Mucosa of descending colon (tissue), 3 donors: Measurements from ENCODE around the gene STK32A. TPM values are rescaled to one million over a fixed set of nuclear protein-coding genes. Genes with fewer than 3 reads are reported as not detected.

Experiments used
- ATAC-seq: fragments of 200-7000 bp; cut with Tn5 transposase; one replicate; pipeline ENCODE4 v1.9.1; 2020; ENCODE audit warnings: mild to moderate bottlenecking, moderate library complexity
- DNase-seq, 3 donors: peaks; one replicate each; pipeline ENCODE4 v3.0.0-alpha.2; 2020
- H3K36me3 ChIP-seq: fragments of 200-600 bp; one replicate; pipeline ENCODE4 v1.8.0; 2021; ENCODE audit warnings: low read depth, mild to moderate bottlenecking
- H3K4me1 ChIP-seq: fragments of 200-600 bp; one replicate; pipeline ENCODE4 v1.8.0; 2021; ENCODE audit warnings: low read depth, mild to moderate bottlenecking
- H3K4me3 ChIP-seq: fragments of 200-600 bp; one replicate; pipeline ENCODE4 v1.8.0; 2021; ENCODE audit warnings: mild to moderate bottlenecking
- H3K9me3 ChIP-seq: fragments of 200-600 bp; one replicate; pipeline ENCODE4 v1.8.0; 2021; ENCODE audit warnings: mild to moderate bottlenecking
- CTCF ChIP-seq: fragments of 200-600 bp; IDR thresholded peaks from one replicate; pipeline ENCODE4 v1.8.0; 2022; ENCODE audit warnings: antibody characterized with exemption, mild to moderate bottlenecking
- intact Hi-C, 2 donors: fragments of 100-400 bp; cut with DNase I in 1 of 2; cut with micrococcal nuclease in 1 of 2; formaldehyde crosslinking; loops; one replicate each; pipeline versions ENCODE4 v1.11.0 to v1.11.1; 2022; cut with DNase I, micrococcal nuclease
- total RNA-seq, 3 donors: library from RNA; stranded (reverse); fragmentation: NEBNext Ultra II Directional in 2 of 3; extraction: Animal tissue kit (Norgen Biotek cat#: 25700) in 2 of 3; gene quantifications; one replicate each; pipeline versions ENCODE4 v1.2.1 to v1.2.4, GENCODE V29; 2021 to 2023
- donor health status: DM: no; HTN: no; CAD: no; lungs with moderate emphysema.
- donor health status: DM: no; HTN: no; CAD: no.
- donor health status: DM: no; HTN: yes; CAD: no.

Gene STK32A
- total RNA-seq, 3 donors from 2014 or later = 0.43 to 4.0 (median 0.65) TPM

GRCh38 chr5:147411359-147412319 lies 176.8 kb downstream of the STK32A start:
- intact Hi-C loops = no loop called here
- no peaks in the 10 kb centered on the region for H3K9me3 ChIP-seq
- no peak for ATAC-seq
- no peaks in the 10 kb centered on the region for H3K36me3 ChIP-seq
- H3K4me1 ChIP-seq = peaks cover 6% of the 10 kb centered on the region
- TF ChIP-seq CTCF = no peak
- H3K4me3 ChIP-seq = no peak overlapping the region
- no peak for DNase-seq

DNA sequence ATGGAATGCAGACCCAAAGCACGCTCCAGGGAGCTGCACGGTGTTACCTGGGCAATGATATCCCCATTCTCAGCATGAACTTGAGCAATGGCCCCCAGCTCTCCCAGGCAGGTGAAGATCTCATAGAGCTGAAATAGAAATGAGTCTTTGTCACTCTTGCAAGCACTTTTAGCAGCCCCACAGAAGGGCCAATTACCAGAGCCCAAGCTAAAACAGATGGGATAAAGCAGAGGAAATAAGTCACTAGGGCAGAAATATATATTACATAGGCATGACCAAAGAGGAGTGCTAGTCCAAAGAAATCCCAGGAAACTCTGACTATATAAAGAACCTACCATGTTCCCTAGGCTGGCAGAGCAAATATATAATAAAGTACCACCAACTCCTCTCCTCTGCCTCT lies 177.7 kb downstream of the STK32A start:
- TF ChIP-seq CTCF = no peak

DNA sequence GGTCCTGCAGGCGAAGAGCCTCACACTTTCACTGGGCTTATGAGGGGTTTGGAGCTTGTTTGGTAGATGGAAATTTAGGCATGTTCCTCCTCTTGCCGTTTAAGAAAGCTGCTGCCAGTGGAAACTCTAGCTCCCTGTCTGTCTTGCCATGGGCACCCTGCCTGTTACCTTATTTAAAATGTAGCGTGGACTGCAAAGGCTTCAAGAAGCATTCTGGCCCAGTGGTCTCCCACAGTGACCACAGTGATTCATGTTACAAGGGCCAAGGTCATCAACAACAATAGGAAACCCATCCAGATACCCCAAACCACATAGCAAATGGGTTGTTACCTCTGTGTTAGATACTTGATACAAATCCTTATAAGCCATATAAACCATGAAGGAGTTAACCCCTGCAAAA lies 178.4 kb downstream of the STK32A start:
- TF ChIP-seq CTCF = no peak
- intact Hi-C loops = no loop called here
- no peaks in the 10 kb centered on the region for H3K9me3 ChIP-seq
- DNase-seq (no peak), ATAC-seq (no peak)
- H3K4me1 ChIP-seq = peaks cover 19% of the 10 kb centered on the region
- H3K36me3 ChIP-seq = no peaks in the 10 kb centered on the region
- no peak overlapping the region for H3K4me3 ChIP-seq

More for the DNA sequence above, 177.7 kb downstream of the STK32A start:
- Histone ChIP-seq H3K9me3 (no peaks in the 10 kb centered on the region), H3K4me1 (peaks cover 13% of the 10 kb centered on the region), H3K4me3 (no peak overlapping the region), H3K36me3 (no peaks in the 10 kb centered on the region)
- ATAC-seq (no peak), DNase-seq (no peak)
- intact Hi-C loops = no loop called here

DNA sequence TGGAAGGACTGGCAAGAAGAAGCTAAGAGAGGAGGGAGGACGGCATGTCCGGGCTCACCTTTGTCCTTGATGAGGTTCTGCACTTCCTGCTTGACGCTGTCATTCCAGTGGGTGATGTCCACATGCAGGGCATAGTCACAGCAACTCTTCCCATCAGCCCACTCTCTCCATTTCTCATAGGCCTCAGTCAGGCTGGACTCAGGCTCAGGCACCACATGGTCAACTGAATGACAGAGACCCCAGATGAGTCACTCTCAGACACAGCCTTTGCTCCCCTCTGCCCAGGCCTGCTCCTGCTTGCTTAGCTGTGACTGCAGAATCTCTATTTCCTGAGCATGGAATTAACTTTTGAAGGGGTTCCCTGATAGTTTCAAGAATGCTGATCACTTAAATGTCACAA lies 180.8 kb downstream of the STK32A start:
- H3K4me3 ChIP-seq = no peak overlapping the region
- DNase-seq (no peak), ATAC-seq (peak; percentile 29)
- intact Hi-C loops = no loop called here
- H3K36me3 ChIP-seq = no peaks in the 10 kb centered on the region
- H3K4me1 ChIP-seq = peaks cover 19% of the 10 kb centered on the region
- H3K9me3 ChIP-seq = no peaks in the 10 kb centered on the region
- TF ChIP-seq CTCF = no peak

- TF ChIP-seq CTCF = no peak
- H3K36me3 ChIP-seq = no peaks in the 10 kb centered on the region
- ATAC-seq = peak; percentile 95
- peak in 2 of 3 donors; percentile 52 to 81 for DNase-seq
- H3K4me3 ChIP-seq = no peak overlapping the region
- no peaks in the 10 kb centered on the region for H3K9me3 ChIP-seq
- intact Hi-C loops = no loop called here
- peaks cover 19% of the 10 kb centered on the region for H3K4me1 ChIP-seq
Measured at GRCh38 chr5:147417135-147417813, 182.4 kb downstream of the STK32A start.
